ENCODE data around the gene ZMYM1.

DNA sequence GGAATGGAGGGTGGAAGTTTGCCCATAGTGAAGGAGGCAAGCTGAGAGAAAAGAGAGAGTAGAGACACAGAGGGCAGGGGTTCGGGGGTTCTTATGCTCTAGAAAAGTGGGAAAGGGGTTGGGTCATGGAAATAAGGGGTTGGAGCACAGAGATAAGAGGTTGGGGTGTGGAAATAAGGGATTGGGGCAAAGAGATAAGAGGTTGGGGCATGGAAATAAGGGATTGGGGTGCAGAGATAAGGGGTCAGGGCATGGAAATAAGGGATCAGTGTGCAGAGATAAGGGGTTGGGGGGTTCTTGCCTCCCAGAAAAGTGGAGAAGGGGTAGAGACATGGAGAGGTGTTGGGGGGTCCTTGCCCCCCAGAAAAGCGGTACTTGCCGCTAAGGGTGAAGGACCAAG, 57.6 kb downstream of the ZMYM1 start:
- no peak for TF ChIP-seq ZNF274 (IDR thresholded peaks at IDR 0.05; ENCODE audit: low read depth, low read length)
- TF ChIP-seq YY1 (IDR thresholded peaks at IDR 0.05; ENCODE audit: insufficient read depth, insufficient read length) = no peak
- no peak for TF ChIP-seq SUZ12 (IDR thresholded peaks at IDR 0.05; ENCODE audit: extremely low read depth, insufficient read depth, insufficient read length)
